Fibroblast of lung (primary cell): ENCODE measurements around the gene DRGX.

Experiments
- EZH2 ChIP-seq: IDR thresholded peaks from 2 replicates; pipeline ENCODE4 v1.5.1; 2012; ENCODE audit warnings: low read length, control low read depth, mild to moderate bottlenecking; ENCODE audit errors: missing control alignments
- TF ChIP-seq, protein P1 (sequence below), 2 donors: IDR thresholded peaks in 1 of 2; conservative IDR thresholded peaks in 1 of 2; 1 replicate in 1 of 2; 2 replicates in 1 of 2; pipeline ENCODE4 v1.5.1; 2011 to 2012; ENCODE audit warnings: low read length in 2 of 2, control low read depth in 1 of 2, inconsistent platforms in 1 of 2, low read depth in 1 of 2, mild to moderate bottlenecking in 1 of 2

DNA sequence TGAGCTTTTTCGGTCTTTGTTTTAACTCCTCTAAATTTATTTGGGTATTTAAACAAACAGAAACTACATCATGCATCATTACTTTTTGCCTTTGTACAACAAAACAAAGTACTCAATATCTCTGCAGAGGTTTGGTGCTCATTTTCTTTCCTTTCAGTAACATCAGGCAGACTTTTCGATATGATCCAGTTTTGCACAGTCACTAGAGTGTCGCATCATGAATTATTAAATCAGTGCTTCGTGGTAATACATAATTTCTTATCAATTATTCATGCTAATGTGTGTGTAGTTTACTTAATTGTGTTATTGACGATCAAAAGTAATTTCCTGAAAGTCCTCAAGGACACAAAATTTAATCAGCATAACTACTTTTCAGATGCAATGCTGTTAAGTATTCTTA is 31.8 kb downstream of the DRGX start:
- TF ChIP-seq, protein P1, sequence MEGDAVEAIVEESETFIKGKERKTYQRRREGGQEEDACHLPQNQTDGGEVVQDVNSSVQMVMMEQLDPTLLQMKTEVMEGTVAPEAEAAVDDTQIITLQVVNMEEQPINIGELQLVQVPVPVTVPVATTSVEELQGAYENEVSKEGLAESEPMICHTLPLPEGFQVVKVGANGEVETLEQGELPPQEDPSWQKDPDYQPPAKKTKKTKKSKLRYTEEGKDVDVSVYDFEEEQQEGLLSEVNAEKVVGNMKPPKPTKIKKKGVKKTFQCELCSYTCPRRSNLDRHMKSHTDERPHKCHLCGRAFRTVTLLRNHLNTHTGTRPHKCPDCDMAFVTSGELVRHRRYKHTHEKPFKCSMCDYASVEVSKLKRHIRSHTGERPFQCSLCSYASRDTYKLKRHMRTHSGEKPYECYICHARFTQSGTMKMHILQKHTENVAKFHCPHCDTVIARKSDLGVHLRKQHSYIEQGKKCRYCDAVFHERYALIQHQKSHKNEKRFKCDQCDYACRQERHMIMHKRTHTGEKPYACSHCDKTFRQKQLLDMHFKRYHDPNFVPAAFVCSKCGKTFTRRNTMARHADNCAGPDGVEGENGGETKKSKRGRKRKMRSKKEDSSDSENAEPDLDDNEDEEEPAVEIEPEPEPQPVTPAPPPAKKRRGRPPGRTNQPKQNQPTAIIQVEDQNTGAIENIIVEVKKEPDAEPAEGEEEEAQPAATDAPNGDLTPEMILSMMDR (conservative IDR thresholded peaks at IDR 0.05 in 1 of 2, IDR thresholded peaks at IDR 0.05 in 1 of 2; ENCODE audit: low read depth in 1 of 2, low read length in 2 of 2), result no peak
- TF ChIP-seq EZH2, result no peak
